Measurements from ENCODE around the gene KRT78.

The KRT78 gene

DNA sequence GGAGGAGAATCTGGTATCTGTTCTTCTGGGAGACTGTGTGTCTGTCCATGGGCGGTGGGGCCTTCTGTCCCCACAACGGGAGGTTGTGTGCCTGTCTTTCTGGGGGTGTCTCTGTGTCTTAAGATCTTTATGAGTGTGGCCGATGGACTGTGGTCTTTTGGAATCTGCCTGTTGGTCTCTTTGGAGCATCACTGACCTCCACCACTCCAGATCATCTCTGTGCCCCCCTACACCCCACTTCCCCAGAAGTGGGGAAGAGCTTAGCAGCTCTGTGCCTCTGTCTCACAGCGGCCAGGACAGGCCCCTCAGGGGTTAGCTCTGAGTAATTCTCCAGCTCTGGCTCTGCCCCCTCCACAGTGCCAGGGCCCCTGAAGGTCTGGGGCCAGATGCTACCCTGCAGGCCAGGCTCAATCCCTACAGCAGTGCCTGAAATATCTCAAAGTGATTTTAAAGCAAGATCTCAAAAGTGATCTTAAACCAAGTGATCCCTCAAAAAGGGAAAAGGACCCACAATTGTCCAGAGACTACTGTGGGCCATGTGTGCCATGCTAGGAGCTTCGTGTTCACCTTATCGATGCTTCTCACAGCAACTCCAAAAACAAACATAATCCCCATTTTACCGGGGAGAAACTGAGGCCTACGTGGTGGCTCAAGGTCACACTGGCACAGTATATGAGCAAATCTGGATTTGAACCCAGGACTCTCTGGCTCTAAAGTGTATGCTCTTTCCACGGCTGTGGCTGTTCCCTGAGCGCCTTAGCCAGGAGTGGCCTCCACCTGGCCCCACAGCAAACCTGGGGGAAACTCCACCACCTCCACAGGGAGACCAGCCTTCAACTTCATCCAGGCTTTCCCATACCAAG is 26.0 kb upstream of the KRT78 start:
- TF ChIP-seq CTCF (IDR thresholded peaks at IDR 0.05; ENCODE audit: insufficient read depth, missing control alignments), result no peak
- DNase-seq (ENCODE audit: insufficient read length, low spot score), result no peak
- no peak for FAIRE-seq

DNA sequence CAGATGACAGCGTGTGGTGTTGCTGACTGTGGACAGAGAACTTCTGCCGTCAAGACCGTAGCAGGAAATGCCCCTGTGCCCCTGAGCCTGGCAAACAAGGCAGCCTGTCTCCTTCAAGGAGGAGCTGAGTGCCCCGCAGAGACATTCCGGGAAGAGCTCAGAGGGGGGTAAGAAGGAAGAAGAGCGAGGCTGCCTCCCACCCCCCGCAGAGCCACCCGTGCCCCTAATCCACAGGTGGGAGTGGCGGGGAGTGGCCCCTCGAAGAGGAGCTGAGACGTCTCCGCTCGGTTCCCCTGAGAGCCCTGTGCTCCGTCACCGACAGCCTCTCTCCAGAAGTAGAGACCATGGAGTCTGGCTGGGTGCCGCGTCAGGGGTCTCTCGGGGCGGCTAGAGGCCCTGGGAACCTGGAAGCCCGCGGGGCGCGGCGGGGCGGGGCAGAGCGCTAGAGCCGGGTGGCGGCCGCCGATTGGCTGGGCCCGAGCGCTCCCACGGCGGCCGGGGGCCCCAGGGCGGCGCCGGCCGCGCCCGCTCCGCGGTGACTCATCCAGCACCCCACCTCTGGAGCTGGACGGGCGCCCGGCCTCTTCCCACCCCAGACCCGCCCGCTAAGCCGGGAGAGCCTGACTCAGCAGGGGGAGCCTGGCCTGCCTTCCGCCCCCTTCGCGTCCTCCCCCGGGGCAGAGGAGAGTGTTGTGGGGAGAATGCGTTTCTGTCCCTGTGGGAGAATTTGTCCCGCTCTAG is 25.2 kb upstream of the KRT78 start:
- FAIRE-seq (no peak), DNase-seq (ENCODE audit: insufficient read length, low spot score) (no peak)
- TF ChIP-seq CTCF (IDR thresholded peaks at IDR 0.05; ENCODE audit: insufficient read depth, missing control alignments), result no peak

DNA sequence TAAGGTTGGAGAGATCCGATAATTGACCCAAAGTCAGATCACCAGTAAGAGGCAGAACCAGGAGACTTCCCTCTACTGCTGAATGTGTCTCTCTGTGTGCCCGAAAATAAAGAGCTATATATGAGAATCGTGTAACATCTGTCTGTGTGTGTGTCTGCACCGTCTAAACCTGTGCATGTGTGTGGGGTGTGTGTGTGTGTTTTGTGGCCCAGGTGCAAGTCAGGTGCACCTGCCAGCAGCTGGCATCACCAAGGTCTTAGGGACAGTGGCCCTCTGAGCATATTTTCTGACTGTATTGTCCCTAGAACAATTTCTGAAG is 24.7 kb upstream of the KRT78 start:
- TF ChIP-seq CTCF (IDR thresholded peaks at IDR 0.05; ENCODE audit: insufficient read depth, missing control alignments), result no peak
- no peak for FAIRE-seq
- no peak for DNase-seq (ENCODE audit: insufficient read length, low spot score)

- no peak for TF ChIP-seq CTCF (IDR thresholded peaks at IDR 0.05; ENCODE audit: insufficient read depth, missing control alignments)
- FAIRE-seq (no peak), DNase-seq (ENCODE audit: insufficient read length, low spot score) (no peak)
Measured at GRCh38 chr12:52872644-52873389, 24.0 kb upstream of the KRT78 start.

- FAIRE-seq (no peak), DNase-seq (ENCODE audit: insufficient read length, low spot score) (no peak)
- TF ChIP-seq CTCF (IDR thresholded peaks at IDR 0.05; ENCODE audit: insufficient read depth, missing control alignments), result no peak
Measured at GRCh38 chr12:52871291-52872039, 22.7 kb upstream of the KRT78 start.

GRCh38 chr12:52870361-52871290 is 21.8 kb upstream of the KRT78 start:
- FAIRE-seq (no peak), DNase-seq (ENCODE audit: insufficient read length, low spot score) (no peak)
- TF ChIP-seq CTCF (IDR thresholded peaks at IDR 0.05; ENCODE audit: insufficient read depth, missing control alignments), result peak; percentile 56

Data from D721Med (cell line).